Upper lobe of right lung (tissue), 1 donor: ENCODE results near the gene VMO1. TPM values are rescaled to one million over a fixed set of nuclear protein-coding genes. Genes with fewer than 3 reads are reported as not detected.

Source experiments
- ATAC-seq: fragments of 200-7000 bp; cut with Tn5 transposase; one replicate; pipeline ENCODE4 v1.9.1; 2020; ENCODE audit warnings: mild to moderate bottlenecking, moderate library complexity
- DNase-seq: peaks from one replicate; pipeline ENCODE4 v3.0.0-alpha.2; 2020
- H3K27ac ChIP-seq: fragments of 200-600 bp; one replicate; pipeline ENCODE4 v1.8.0; 2022
- H3K27me3 ChIP-seq: fragments of 200-600 bp; one replicate; pipeline ENCODE4 v1.8.0; 2022; ENCODE audit warnings: mild to moderate bottlenecking
- H3K36me3 ChIP-seq: fragments of 200-600 bp; one replicate; pipeline ENCODE4 v1.8.0; 2022
- H3K4me1 ChIP-seq: fragments of 200-600 bp; one replicate; pipeline ENCODE4 v1.8.0; 2022
- H3K4me3 ChIP-seq: fragments of 200-600 bp; one replicate; pipeline ENCODE4 v1.8.0; 2022; ENCODE audit warnings: mild to moderate bottlenecking
- H3K9me3 ChIP-seq: fragments of 200-600 bp; one replicate; pipeline ENCODE4 v1.8.0; 2022
- intact Hi-C: fragments of 100-400 bp; cut with DNase I; formaldehyde crosslinking; loops from one replicate; pipeline ENCODE4 v1.11.0; 2022
- total RNA-seq: library from RNA; stranded (reverse); fragmentation: NEBNext Ultra II Directional; extraction: Animal tissue kit (Norgen Biotek cat#: 25700); gene quantifications from one replicate; pipeline ENCODE4 v1.2.1, GENCODE V29; 2021
- TF ChIP-seq, protein P1 (sequence below): fragments of 200-600 bp; IDR thresholded peaks from one replicate; pipeline ENCODE4 v1.8.0; 2022; ENCODE audit warnings: antibody characterized with exemption
- donor health status: DM: no; HTN: yes; CAD: no; lungs with severe emphysema.

The VMO1 gene
- total RNA-seq, 1 donor from 2014 or later: 5.6 TPM

DNA sequence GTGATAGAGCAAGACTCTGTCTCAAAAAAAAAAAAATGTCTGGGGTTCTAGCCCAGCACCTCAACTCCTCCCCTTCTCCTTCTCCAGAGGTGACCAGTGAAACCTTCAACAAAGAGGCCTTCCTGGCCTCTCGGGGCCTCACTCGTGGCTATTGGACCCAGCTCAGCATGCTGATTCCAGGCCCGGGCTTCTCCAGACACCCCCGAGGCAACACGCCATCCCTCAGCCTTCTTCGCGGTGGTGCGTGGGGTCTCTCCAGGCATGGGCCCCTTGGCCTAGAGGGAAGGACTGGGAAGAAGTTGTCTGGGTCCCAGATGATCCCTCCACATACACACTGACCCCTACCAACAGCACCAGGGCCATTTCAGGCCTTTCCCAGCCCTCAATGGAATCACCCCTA, 42.9 kb downstream of the VMO1 start:
- no peak for DNase-seq
- TF ChIP-seq, protein P1, sequence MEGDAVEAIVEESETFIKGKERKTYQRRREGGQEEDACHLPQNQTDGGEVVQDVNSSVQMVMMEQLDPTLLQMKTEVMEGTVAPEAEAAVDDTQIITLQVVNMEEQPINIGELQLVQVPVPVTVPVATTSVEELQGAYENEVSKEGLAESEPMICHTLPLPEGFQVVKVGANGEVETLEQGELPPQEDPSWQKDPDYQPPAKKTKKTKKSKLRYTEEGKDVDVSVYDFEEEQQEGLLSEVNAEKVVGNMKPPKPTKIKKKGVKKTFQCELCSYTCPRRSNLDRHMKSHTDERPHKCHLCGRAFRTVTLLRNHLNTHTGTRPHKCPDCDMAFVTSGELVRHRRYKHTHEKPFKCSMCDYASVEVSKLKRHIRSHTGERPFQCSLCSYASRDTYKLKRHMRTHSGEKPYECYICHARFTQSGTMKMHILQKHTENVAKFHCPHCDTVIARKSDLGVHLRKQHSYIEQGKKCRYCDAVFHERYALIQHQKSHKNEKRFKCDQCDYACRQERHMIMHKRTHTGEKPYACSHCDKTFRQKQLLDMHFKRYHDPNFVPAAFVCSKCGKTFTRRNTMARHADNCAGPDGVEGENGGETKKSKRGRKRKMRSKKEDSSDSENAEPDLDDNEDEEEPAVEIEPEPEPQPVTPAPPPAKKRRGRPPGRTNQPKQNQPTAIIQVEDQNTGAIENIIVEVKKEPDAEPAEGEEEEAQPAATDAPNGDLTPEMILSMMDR: no peak
- Histone ChIP-seq H3K4me1 (no peaks in the 10 kb centered on the region), H3K27ac (no peak overlapping the region), H3K9me3 (no peaks in the 10 kb centered on the region), H3K36me3 (no peaks in the 10 kb centered on the region), H3K27me3 (no peaks in the 10 kb centered on the region), H3K4me3 (no peak overlapping the region)
- intact Hi-C loops: no loop called here
- ATAC-seq: no peak

DNA sequence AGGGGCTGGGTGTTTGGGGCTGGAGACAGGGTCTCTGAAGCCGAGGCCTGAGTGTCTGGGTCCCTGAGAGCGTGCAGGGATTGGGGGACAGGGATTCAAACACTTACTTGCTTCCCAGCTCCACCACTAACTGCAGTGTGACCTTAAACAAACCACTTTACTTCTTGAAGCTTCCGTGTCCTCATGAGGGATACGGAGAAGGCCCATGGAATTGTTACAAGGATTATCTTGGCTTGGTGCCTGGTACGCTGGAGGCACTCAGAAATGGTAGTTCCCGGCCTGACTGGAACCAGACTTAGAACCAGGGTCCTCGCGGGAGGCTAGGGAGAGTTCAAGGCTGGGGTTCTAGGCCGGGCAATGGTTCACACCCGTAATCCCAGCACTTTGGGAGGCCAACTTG, 43.5 kb downstream of the VMO1 start:
- ATAC-seq (no peak), DNase-seq (no peak)
- Histone ChIP-seq H3K4me3 (no peak overlapping the region), H3K27ac (no peak overlapping the region), H3K27me3 (no peaks in the 10 kb centered on the region), H3K36me3 (no peaks in the 10 kb centered on the region), H3K9me3 (no peaks in the 10 kb centered on the region), H3K4me1 (no peaks in the 10 kb centered on the region)
- intact Hi-C loops: no loop called here
- TF ChIP-seq, protein P1: no peak

DNA sequence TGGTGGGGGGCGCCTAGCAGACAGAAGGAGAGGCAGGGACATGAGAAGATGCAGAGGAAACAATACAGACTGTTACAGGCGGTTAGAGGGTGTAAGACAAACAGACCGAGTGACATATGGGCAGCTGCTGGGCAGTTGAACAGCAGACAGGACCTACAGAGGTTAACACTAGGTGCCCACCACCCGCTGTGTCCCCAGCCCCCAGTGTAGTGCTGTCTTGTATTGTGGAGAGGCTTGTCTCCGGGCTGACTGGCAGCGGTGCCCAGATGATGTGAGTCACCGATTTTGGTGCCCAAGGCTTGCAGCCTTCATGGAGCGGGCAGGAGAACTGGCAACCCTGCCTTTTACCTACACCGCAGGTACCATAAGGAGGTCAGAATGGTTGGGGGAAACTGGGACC, 44.0 kb downstream of the VMO1 start:
- ATAC-seq (no peak), DNase-seq (no peak)
- intact Hi-C loops: no loop called here
- no peak overlapping the region for H3K4me3 ChIP-seq
- TF ChIP-seq, protein P1: no peak
- H3K27me3 ChIP-seq: no peaks in the 10 kb centered on the region
- no peaks in the 10 kb centered on the region for H3K9me3 ChIP-seq
- H3K36me3 ChIP-seq: no peaks in the 10 kb centered on the region
- no peak overlapping the region for H3K27ac ChIP-seq
- no peaks in the 10 kb centered on the region for H3K4me1 ChIP-seq

DNA sequence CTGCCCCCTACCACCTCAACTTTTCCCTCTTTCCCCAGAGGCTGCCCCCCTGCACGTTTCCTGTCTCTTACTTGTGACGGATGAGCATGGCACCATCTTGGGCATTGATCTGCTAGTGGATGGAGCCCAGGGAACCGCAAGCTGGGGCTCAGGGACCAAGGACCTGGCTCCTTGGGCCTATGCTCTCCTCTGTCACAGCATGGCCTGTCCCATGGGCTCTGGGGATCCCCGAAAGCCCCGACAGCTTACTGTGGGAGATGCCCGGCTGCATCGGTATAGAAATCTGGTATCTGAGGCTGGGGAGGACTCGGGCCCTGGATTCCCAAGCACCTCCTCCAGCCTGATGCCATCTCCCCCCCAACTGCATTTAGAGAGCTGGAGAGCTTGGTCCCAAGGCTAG, 44.6 kb downstream of the VMO1 start:
- ATAC-seq: no peak
- no peak for DNase-seq
- Histone ChIP-seq H3K36me3 (no peaks in the 10 kb centered on the region), H3K4me1 (no peaks in the 10 kb centered on the region), H3K4me3 (no peak overlapping the region), H3K9me3 (no peaks in the 10 kb centered on the region), H3K27me3 (no peaks in the 10 kb centered on the region), H3K27ac (no peak overlapping the region)
- TF ChIP-seq, protein P1: no peak
- intact Hi-C loops: no loop called here

DNA sequence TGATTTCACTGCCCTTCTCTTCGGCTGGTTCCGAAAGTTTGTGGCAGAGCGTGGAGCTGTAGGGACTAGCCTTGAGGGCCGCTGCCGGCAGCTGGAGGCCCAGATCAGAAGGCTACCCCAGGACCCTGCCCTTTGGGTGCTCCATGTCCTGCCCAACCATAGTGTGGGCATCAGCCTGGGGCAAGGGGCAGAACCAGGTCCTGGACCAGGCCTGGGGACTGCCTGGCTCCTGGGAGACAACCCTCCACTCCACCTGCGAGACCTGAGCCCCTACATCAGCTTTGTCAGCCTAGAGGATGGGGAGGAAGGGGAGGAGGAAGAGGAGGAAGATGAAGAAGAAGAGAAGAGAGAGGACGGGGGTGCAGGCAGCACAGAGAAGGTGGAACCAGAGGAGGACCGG, 45.6 kb downstream of the VMO1 start:
- Histone ChIP-seq H3K4me3 (no peak overlapping the region), H3K4me1 (no peaks in the 10 kb centered on the region), H3K36me3 (no peaks in the 10 kb centered on the region), H3K27ac (no peak overlapping the region), H3K9me3 (no peaks in the 10 kb centered on the region), H3K27me3 (no peaks in the 10 kb centered on the region)
- ATAC-seq (no peak), DNase-seq (no peak)
- intact Hi-C loops: no loop called here
- TF ChIP-seq, protein P1: no peak

DNA sequence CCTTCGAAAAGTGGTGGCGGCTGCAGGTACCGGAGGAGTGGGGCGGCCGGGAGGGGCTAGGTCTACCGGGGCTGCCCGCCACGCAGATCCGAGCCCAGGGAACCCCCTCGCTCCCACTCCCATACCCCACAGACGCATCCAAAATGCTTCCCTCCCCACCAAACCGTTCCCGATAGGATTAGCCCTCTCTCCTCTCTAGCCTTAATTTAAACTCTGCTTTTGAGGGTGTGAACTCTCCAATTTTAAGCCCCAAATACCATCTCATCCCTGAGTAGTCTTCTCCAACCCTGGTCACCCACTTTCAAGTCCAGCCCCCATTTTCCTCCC, 46.2 kb downstream of the VMO1 start:
- Histone ChIP-seq H3K36me3 (peaks cover 2% of the 10 kb centered on the region), H3K27me3 (no peaks in the 10 kb centered on the region), H3K4me1 (no peaks in the 10 kb centered on the region), H3K9me3 (no peaks in the 10 kb centered on the region), H3K27ac (peak overlapping the region; percentile 89), H3K4me3 (peak overlapping the region; percentile 90)
- DNase-seq (no peak), ATAC-seq (no peak)
- TF ChIP-seq, protein P1: no peak
- intact Hi-C loops: no loop called here
